ENCODE data around the gene ROBO2. TPM values are rescaled to one million over a fixed set of nuclear protein-coding genes. Genes with fewer than 3 reads are reported as not detected.
"Not testable (repeated sequence)": the region's sequence is repeated elsewhere in the genome, so short reads cannot be mapped to it uniquely, and the experiment has no call there.

The ROBO2 gene
- total RNA-seq, 6 donors from 2014 or later, result 12.0 to 29.1 (median 14.0) TPM

DNA sequence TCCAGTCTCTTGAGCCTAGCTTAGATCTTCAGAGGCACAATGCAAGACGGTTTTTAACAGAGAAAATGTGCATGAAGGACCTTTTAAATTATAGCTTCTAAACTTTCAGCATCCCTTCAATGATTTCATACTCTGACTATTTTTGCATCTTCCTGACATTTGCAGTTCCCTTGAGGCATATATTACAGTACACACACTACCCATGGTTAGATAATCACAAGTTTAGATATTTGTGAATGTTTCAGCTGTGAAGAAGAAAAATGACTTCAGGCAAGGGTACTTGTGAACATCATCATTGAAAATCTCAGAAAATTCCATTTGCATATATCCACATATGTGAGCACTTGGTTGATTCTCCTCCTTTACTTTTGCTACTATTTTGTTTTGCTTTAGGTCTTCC is 341.5 kb downstream of the ROBO2 start:
- no peak overlapping the region for H3K27ac ChIP-seq
- 0 to 38% methylated on average over 1 of the region's 1 CpG for WGBS, 2 donors
- DNase-seq (no peak), ATAC-seq (ENCODE audit: low FRiP score in 2 of 2) (no peak)
- no peaks in the 10 kb centered on the region for H3K9me3 ChIP-seq
- H3K27me3 ChIP-seq, result no peaks in the 10 kb centered on the region
- H3K4me3 ChIP-seq, result no peak overlapping the region
- H3K36me3 ChIP-seq, result no peaks in the 10 kb centered on the region
- TF ChIP-seq EP300 (IDR thresholded peaks at IDR 0.05), result no peak
- TF ChIP-seq, protein P1, sequence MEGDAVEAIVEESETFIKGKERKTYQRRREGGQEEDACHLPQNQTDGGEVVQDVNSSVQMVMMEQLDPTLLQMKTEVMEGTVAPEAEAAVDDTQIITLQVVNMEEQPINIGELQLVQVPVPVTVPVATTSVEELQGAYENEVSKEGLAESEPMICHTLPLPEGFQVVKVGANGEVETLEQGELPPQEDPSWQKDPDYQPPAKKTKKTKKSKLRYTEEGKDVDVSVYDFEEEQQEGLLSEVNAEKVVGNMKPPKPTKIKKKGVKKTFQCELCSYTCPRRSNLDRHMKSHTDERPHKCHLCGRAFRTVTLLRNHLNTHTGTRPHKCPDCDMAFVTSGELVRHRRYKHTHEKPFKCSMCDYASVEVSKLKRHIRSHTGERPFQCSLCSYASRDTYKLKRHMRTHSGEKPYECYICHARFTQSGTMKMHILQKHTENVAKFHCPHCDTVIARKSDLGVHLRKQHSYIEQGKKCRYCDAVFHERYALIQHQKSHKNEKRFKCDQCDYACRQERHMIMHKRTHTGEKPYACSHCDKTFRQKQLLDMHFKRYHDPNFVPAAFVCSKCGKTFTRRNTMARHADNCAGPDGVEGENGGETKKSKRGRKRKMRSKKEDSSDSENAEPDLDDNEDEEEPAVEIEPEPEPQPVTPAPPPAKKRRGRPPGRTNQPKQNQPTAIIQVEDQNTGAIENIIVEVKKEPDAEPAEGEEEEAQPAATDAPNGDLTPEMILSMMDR (IDR thresholded peaks at IDR 0.05), result no peak
- no peak for TF ChIP-seq POLR2AphosphoS5 (IDR thresholded peaks at IDR 0.05)
- TF ChIP-seq POLR2A (IDR thresholded peaks at IDR 0.05), result no peak
- no peaks in the 10 kb centered on the region for H3K4me1 ChIP-seq

DNA sequence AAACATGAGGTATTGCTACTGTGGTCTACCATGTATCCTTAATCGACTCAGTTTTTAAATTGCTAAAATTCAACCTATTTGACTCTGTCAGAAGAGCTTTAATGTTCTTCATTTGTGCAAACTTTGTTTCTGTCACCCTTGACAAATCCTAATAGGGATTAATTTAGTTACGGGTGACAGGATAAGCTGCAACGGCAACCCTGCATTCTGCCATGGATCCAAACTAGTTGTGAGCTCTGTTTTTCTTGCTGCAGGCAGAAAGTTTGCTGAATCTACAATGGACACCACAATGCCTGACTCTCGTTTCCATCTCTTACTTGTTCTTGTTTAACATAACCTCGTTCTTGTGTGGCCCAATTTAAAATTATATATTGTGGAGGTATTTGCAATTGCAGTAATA is 352.3 kb downstream of the ROBO2 start:
- no peaks in the 10 kb centered on the region for H3K36me3 ChIP-seq
- no peak for DNase-seq
- no peaks in the 10 kb centered on the region for H3K27me3 ChIP-seq
- no peak for ATAC-seq (ENCODE audit: low FRiP score in 2 of 2)
- TF ChIP-seq, protein P1 (IDR thresholded peaks at IDR 0.05), result no peak
- no peak for TF ChIP-seq POLR2AphosphoS5 (IDR thresholded peaks at IDR 0.05)
- TF ChIP-seq EP300 (IDR thresholded peaks at IDR 0.05), result no peak
- no peak for TF ChIP-seq POLR2A (IDR thresholded peaks at IDR 0.05)
- H3K9me3 ChIP-seq, result no peaks in the 10 kb centered on the region
- H3K27ac ChIP-seq, result no peak overlapping the region
- H3K4me1 ChIP-seq, result no peaks in the 10 kb centered on the region
- no peak overlapping the region for H3K4me3 ChIP-seq
- 78 to 83% methylated on average over 5 of the region's 5 CpGs for WGBS, 2 donors

DNA sequence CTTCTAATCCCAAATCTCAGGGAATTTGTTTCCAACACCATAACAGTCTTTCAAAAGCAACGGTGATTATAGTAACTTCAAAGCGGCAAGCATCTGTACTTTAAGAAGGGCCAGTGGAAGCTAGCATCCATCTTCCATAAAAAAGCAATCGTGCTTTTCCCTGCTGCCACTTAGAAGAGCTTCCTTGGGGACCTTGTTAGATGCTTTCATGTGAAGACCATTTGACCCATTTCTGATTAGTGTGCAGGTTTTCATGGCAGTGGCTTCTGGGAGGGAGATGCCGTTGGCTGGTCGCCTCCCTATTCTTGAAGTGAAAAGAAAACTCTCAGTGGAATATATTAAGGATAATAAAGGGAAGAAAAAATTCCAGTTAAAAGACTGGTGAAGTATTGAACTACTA is 354.1 kb downstream of the ROBO2 start:
- Histone ChIP-seq H3K36me3 (no peaks in the 10 kb centered on the region), H3K27ac (no peak overlapping the region), H3K9me3 (no peaks in the 10 kb centered on the region), H3K4me3 (no peak overlapping the region), H3K4me1 (no peaks in the 10 kb centered on the region), H3K27me3 (no peaks in the 10 kb centered on the region)
- DNase-seq (no peak), ATAC-seq (ENCODE audit: low FRiP score in 2 of 2) (no peak)
- no peak for TF ChIP-seq EP300 (IDR thresholded peaks at IDR 0.05)
- WGBS, 2 donors, result 81 to 94% methylated on average over 5 of the region's 5 CpGs

DNA sequence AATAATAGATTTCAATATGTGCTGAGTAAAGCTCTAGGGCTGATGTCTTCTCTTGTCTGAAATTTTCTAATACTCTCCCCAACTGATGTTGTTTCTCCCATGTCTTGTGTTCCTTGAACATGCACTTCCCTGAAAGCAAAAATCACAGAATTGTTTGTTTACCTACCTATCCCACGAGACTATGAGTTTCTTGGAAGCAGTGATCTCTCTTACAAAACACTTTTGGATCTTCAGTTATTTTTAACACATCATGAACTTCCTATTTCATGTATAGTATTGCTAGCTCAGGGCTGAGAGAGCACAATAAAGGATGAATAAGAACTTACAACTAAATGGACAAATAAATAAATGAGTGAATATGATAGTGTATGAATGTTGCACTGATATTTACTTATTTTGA is 365.0 kb downstream of the ROBO2 start:
- ATAC-seq (ENCODE audit: low FRiP score in 2 of 2), result no peak
- Histone ChIP-seq H3K27ac (no peak overlapping the region), H3K9me3 (no peaks in the 10 kb centered on the region), H3K4me3 (no peak overlapping the region), H3K4me1 (no peaks in the 10 kb centered on the region), H3K36me3 (no peaks in the 10 kb centered on the region), H3K27me3 (no peaks in the 10 kb centered on the region)
- TF ChIP-seq POLR2AphosphoS5 (IDR thresholded peaks at IDR 0.05) (no peak), EP300 (IDR thresholded peaks at IDR 0.05) (no peak), POLR2A (IDR thresholded peaks at IDR 0.05) (no peak)
- TF ChIP-seq, protein P1 (IDR thresholded peaks at IDR 0.05), result no peak
- DNase-seq, result no peak
- WGBS, 2 donors, result 13 to 25% methylated on average over 1 of the region's 1 CpG

DNA sequence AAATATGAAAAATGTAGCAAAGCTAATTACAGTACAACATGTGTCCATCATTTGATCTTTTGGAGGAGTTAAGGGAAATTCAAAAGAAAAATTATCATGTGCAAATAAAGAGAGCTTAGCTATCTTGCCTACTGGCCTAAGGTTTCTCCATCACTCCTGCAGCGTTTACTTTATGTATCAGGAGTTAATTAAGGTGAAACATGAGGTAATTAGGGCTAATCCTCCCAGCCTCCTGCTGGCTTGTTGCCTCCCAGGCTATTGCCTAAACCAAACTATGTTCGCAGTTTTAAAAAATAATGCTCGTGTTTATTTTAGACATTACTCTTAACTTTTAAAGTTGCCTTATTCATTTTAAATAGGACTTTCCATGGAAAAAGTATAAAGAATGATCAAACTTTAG is 367.5 kb downstream of the ROBO2 start:
- H3K27ac ChIP-seq, result no peak overlapping the region
- no peak for ATAC-seq (ENCODE audit: low FRiP score in 2 of 2)
- DNase-seq, result no peak
- no peak overlapping the region for H3K4me3 ChIP-seq
- no peaks in the 10 kb centered on the region for H3K4me1 ChIP-seq
- WGBS, 2 donors, result 58 to 61% methylated on average over 3 of the region's 3 CpGs
- H3K9me3 ChIP-seq, result no peaks in the 10 kb centered on the region
- H3K36me3 ChIP-seq, result no peaks in the 10 kb centered on the region
- TF ChIP-seq, protein P1 (IDR thresholded peaks at IDR 0.05), result no peak
- TF ChIP-seq POLR2A (IDR thresholded peaks at IDR 0.05), result no peak
- TF ChIP-seq POLR2AphosphoS5 (IDR thresholded peaks at IDR 0.05), result no peak
- no peak for TF ChIP-seq EP300 (IDR thresholded peaks at IDR 0.05)
- H3K27me3 ChIP-seq, result no peaks in the 10 kb centered on the region

DNA sequence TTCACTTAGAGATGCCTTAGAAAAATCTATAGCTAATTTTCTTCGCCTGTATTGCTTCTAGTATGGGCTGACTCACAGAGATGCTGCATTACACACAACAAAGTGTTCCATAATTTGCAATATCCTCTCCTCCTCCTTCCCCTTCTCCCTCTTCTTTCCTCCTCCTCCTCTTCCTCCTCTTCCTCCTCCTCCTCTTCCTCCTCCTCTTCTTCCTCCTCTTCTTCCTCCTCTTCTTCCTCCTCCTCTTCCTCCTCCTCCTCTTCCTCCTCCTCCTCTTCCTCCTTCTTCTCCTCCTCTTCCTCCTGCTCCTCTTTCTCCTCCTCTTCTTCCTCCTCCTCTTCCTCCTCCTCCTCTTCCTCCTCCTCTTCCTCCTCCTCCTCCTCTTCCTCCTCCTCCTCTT is 370.4 kb downstream of the ROBO2 start:
- not testable (repeated sequence) for ATAC-seq (ENCODE audit: low FRiP score in 2 of 2); H3K9me3 ChIP-seq; H3K4me1 ChIP-seq; H3K36me3 ChIP-seq; H3K27me3 ChIP-seq; DNase-seq; H3K4me3 ChIP-seq; H3K27ac ChIP-seq
- WGBS, 2 donors, result 73 to 81% methylated on average over 1 of the region's 1 CpG
